ENCODE data around the gene PSORS1C2.
"Not testable (repeated sequence)": the region's sequence is repeated elsewhere in the genome, so short reads cannot be mapped to it uniquely, and the experiment has no call there.

The PSORS1C2 gene

DNA sequence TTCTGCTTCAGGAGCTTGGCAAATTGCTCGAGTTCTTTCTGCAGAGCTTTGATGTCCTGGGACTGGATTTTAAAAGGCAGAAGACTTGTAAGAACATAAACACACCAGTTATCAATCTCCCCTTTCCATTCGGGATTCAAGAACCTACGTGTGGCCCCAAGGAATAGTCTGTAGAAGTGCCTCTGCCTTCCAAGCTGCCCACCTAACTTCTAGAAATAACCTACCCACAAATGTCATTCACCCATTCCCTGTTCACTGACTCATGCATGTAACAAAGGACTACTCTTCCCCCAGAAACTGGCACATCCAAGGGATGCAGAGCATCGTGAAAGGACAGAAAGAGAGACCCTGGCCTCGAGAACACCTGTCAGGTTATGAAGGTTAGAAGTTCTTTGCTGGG, 27.1 kb upstream of the PSORS1C2 start:
- no peak for DNase-seq (ENCODE audit: low read depth)

GRCh38 chr6:31165064-31165832, 26.4 kb upstream of the PSORS1C2 start:
- DNase-seq (ENCODE audit: low read depth), result not testable (repeated sequence)

DNA sequence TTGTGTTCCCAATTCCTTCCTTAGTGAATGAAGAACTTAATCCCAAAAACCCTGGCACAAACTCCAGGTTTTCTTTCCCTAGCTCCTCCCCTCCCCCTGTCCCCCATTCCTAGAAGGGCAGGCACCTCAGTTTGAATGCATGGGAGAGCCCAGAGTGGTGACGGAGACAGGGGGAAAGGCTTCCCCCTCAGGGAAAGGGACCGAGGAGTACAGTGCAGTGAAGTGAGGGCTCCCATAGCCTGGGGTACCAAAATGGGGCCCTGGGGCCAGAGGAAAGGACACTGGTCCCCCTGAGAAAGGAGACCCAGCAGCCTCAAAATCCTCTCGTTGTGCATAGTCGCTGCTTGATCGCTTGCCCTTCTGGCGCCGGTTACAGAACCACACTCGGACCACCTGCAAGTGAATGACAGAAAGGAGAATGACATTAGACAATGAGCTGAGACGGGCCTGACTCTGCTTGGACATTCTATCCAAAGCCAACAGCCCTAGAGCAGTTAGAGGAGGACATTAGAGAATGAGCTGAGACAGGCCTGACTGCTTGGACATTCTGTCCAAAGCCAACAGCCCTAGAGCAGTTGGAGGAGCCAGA, 25.7 kb upstream of the PSORS1C2 start:
- DNase-seq (ENCODE audit: low read depth), result not testable (repeated sequence)

DNA sequence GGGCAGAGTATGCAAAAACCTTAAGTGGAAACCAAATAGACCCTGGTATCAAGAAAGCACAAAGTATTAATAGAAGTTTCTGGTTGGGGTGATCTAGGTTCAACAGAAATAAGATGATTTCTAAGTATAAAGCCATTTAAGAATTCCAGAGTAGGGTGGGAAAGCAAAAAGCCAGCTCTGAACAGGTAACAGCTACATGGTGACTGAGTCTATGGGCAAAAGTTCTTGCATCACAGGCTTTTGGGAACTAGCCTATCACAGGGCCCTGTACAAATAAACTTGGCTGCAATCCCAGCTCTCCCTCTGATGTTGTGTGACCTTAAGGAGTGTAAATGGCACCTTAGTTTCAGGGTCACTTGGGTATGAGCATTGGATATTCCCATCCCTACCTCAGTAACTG, 25.1 kb upstream of the PSORS1C2 start:
- no peak for DNase-seq (ENCODE audit: low read depth)

- DNase-seq (ENCODE audit: low read depth), result no peak
Measured at GRCh38 chr6:31162463-31163165, 23.7 kb upstream of the PSORS1C2 start.

GRCh38 chr6:31161216-31162126, 22.6 kb upstream of the PSORS1C2 start:
- no peak for DNase-seq (ENCODE audit: low read depth)

GRCh38 chr6:31158863-31159855, 20.3 kb upstream of the PSORS1C2 start:
- no peak for DNase-seq (ENCODE audit: low read depth)

- DNase-seq (ENCODE audit: low read depth), result peak; percentile 99
Measured at GRCh38 chr6:31158140-31158862, 19.4 kb upstream of the PSORS1C2 start, which contains the start of gene TCF19. Gene TCF19, plus strand, starts transcription at chr6:31158589. Its CDS starts 881 bp downstream, at chr6:31159470.

- DNase-seq (ENCODE audit: low read depth), result no peak
Measured at GRCh38 chr6:31157513-31158139, 18.8 kb upstream of the PSORS1C2 start, which contains the start of gene CCHCR1. Gene CCHCR1, minus strand, starts transcription at chr6:31157802. Its CDS starts 202 bp downstream, at chr6:31157600.

DNA sequence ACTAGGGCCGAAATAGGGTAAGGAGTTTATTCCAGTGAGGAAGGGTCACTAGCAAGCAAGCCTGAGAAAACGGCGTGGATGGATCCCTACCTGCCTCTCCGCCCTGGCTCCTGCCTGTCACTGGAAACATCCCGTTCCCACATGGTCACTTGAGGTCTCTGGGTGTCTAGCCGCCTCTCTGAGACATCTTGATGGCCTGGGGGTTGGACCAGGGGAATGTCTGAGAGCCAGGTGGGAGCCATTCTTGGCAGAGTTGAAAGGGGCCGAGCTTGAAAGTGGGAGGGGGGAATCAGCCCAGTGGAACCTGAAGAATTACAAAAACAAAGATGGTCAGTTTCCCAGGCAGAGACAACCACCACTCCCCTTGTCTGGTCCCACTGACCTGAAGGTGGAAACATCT, 17.8 kb upstream of the PSORS1C2 start:
- no peak for DNase-seq (ENCODE audit: low read depth)

GRCh38 chr6:31154436-31154835, 15.6 kb upstream of the PSORS1C2 start:
- DNase-seq (ENCODE audit: low read depth), result no peak

- no peak for DNase-seq (ENCODE audit: low read depth)
Measured at GRCh38 chr6:31152781-31153180, 13.9 kb upstream of the PSORS1C2 start.

- no peak for DNase-seq (ENCODE audit: low read depth)
Measured at GRCh38 chr6:31149827-31150447, 11.1 kb upstream of the PSORS1C2 start.

- DNase-seq (ENCODE audit: low read depth), result no peak
Measured at GRCh38 chr6:31145386-31145785, 6.5 kb upstream of the PSORS1C2 start.

DNA sequence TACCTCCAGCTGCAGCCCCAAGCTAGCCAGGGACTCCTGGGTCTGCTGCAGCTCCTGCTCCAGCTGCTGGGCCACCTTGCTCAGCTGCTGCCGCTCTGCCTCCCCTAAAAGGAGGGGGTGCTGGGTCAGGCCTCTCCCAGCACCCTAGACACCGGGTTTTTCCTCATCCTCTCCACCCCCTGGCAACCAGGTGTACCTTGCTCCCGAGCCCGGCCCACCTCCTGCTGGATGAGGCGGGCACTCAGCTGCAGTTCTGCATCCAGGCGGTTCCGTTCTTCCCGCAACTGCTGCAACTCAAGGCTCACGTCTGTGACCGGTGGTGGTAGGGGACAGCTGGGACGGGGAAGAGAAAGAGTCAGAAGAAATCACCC, 6.1 kb upstream of the PSORS1C2 start:
- DNase-seq (ENCODE audit: low read depth), result no peak

DNA sequence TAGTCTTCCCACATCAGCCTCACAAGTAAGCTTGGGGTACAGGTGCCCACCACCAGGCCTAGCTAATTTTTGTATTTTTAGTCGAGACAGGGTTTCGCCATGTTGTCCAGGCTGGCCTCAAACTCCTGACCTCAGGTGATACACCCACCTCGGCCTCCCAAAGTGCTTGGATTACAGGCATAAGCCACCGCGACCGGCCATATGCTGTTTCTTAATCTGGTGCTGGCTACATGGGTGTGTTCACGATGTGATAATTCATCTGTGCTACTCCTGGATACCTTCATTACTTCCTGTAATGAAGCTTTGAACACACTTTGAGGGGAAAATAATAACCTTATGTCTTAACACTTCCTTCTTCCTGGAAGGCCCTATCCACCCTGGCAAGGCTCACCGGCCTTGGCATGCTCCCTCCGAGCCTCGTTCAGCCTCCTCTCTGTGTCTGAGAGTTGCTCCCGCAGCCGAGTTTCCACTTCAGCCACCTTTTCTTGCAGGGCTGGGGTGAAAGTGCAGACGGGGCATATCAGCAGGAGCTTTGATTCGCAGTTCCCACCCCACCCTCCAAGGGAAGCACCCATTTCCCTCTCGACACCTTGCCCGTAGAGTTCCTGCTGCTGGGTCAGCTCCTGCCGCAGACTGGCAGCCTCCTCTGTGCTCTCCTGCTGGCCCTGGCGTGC, 5.6 kb upstream of the PSORS1C2 start:
- no peak for DNase-seq (ENCODE audit: low read depth)

- DNase-seq (ENCODE audit: low read depth), result no peak
Measured at GRCh38 chr6:31143148-31143547, 4.3 kb upstream of the PSORS1C2 start.

- no peak for DNase-seq (ENCODE audit: low read depth)
Measured at GRCh38 chr6:31142361-31142761, 3.5 kb upstream of the PSORS1C2 start.
